ENCODE data around the gene NNMT.

- TF ChIP-seq CTCF (IDR thresholded peaks at IDR 0.05; ENCODE audit: extremely low read depth in 1 of 2, insufficient read depth in 1 of 2, low read depth in 1 of 2, low read length in 2 of 2) (no peak), POLR2A (IDR thresholded peaks at IDR 0.05; ENCODE audit: low read depth, low read length) (no peak), POLR2AphosphoS5 (IDR thresholded peaks at IDR 0.05; ENCODE audit: insufficient read depth, low read depth, low read length) (no peak), FOS (IDR thresholded peaks at IDR 0.05; ENCODE audit: borderline replicate concordance, insufficient read depth, low read length) (no peak), MYC (IDR thresholded peaks at IDR 0.05; ENCODE audit: low read depth, low read length) (no peak)
Measured at GRCh38 chr11:114304065-114304464, 7.9 kb downstream of the NNMT start.

Measured in endothelial cell of umbilical vein (primary cell).